Activated CD8-positive, alpha-beta memory T cell treated with anti-CD3 and anti-CD28 coated beads, Interleukin-2, amount 50 U/mL, for 48 hours (primary cell): ENCODE data around the gene ZNF699.
"Not testable (repeated sequence)": the region's sequence is repeated elsewhere in the genome, so short reads cannot be mapped to it uniquely, and the experiment has no call there.

Experiments used
- DNase-seq: peaks from one replicate; pipeline ENCODE4 v3.0.0-alpha.2; 2020

Gene ZNF699

DNA sequence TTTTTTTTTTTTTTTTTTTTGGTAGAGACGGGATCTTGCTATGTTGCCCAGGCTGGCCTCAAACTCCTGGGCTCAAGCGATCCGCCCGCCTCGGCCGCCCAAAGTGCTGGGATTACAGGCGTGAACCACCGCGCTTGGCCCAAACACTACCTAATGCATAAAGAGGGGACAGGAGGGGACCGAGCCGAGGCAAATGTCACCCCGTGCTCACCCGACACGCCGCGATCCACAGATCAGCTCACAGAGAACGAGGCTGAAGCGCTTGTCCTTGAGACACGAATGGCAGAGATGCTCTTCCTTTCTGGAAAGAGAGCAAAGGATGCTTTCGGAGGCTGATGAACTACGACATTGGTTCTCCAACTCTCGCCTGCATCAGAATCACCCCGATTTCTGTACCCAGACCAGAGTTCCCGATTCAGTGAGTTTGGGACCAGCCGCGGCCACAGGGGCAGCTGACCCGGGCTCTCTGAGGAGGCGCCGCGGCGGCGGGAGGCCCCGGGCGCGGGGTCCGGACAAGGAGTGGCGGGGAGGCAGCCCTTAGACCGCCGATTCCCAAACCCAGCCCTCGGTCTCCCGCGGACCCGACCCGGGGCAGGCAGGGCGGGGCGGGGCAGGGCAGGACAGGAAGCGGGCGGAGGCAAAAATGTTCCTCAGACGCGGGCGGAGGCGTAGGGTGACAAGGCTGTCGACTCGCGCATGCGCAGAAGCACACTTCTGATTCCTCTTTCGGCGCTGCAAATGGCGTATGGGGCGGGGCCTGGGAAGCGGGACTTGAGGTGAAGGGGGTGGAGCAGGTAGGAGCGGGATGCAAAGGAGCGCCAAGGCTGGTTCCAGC lies at the start of gene ZNF699:
TSS of gene ZNF699 (minus strand) at position 700 of the 835 bp plus-strand sequence. CDS start 4,719 bp downstream, outside the sequence.
- DNase-seq, result peak; percentile 97

DNA sequence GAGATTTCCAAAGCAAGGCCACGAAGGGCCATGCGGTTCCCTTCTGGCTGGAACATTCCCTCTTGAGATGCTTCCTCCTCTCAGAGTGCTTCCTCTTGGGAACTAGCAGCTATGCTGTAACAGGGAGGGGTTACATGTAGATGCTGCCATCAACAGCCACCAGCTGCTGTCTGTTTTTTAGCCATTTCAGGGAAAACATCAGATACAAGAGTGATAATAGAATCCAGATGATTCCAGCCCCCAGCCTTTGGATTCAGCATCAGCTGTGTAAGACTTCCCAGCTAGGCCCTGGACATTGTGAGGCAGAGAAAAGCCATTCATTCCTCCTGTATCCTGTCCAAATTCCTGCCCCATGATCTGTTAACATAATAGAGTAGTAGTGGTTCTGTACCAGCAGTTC lies 45.0 kb upstream of the ZNF699 start:
- no peak for DNase-seq

DNA sequence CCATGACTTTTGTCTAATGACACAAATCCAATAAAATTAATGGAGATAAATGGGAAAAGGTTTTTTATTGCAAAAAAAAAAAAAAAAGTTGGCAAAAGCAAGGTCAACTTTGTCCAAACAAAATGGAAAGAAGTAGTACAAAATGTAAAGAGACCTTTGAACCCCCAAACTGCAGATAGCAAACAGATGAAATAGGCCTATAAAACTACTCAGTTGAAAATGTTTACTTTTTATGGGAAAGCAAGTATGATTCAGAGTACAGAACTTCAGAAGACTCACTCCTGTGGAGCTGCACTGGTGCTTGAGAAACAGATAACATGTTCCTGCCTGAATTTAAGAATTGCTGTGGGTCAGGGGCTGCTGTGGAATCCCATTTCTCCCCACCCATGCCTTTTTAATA lies 43.4 kb upstream of the ZNF699 start:
- DNase-seq, result no peak

DNA sequence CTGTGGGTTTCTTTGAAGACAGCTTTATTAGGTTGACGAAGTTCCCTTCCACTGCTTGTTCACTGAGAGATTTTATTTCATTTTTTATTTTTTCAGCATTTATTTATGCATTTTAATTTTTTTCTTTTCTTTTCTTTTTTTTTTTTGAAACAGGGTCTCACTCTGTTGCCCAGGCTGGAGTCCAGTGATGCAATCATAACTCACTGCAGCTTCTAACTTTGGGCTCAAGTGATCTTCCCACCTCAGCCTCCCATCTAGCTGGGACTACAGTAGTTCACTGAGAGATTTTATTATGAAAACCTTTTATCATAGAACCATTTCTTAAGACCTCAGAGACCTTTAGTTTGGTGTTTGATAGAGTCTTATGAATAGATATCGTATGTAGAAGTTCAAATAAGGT lies 42.9 kb upstream of the ZNF699 start:
- DNase-seq, result no peak

DNA sequence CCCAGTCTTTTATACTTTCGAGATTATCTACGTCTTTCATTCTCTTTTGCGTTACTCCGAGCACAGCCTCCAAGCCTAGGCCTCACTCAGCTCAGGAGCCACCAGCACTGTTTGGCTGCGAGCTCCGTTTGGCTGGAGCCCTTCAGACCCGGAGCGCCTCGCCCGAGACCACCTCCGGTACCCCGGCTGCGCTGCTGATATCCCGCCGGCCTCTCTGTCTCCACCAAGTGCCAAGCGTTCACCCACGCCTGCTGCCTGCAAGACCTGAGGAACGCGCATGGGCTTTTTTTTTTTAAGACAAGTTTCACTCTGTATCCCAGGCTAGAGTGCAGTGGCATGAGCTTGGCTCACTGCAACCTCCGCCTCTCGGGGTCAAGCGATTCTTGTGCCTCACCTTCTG lies 39.0 kb upstream of the ZNF699 start:
- no peak for DNase-seq

DNA sequence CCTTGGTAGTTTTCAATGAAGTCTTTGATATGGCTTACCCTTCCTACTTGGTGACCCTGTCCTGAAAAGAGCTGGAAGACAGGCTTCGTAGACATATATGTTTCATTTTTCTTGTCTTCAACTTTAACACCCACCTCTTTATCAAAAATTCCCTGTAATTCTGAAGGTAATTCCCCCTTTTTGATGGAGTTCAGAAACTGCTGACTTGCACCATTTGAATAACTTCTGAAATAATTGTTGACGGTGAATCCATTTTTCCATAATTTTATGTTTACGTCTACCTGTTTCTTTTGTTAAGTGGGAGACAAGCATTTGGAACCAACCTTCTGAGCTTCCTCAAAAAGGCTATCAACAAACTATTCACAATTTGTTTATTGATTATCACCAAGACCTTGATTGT lies 38.6 kb upstream of the ZNF699 start:
- DNase-seq, result no peak

DNA sequence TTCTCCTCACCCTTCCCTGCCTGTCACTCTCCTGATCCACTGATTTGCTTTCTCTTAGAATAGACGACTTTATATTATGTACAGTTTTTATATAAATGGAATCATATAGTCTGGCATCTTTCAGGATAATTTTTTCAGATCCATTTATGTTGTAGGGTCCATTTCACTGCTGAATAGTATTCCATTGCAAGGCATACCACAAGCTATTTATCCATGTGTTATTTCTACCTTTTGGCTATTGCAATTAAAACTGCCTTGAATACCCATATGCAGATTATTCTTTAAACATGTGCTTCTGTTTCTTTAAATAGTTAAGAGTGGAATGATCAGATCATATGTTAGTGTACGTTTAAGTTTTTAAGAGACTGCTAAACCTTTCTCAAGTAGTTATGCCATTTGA lies 35.4 kb upstream of the ZNF699 start:
- DNase-seq, result no peak

DNA sequence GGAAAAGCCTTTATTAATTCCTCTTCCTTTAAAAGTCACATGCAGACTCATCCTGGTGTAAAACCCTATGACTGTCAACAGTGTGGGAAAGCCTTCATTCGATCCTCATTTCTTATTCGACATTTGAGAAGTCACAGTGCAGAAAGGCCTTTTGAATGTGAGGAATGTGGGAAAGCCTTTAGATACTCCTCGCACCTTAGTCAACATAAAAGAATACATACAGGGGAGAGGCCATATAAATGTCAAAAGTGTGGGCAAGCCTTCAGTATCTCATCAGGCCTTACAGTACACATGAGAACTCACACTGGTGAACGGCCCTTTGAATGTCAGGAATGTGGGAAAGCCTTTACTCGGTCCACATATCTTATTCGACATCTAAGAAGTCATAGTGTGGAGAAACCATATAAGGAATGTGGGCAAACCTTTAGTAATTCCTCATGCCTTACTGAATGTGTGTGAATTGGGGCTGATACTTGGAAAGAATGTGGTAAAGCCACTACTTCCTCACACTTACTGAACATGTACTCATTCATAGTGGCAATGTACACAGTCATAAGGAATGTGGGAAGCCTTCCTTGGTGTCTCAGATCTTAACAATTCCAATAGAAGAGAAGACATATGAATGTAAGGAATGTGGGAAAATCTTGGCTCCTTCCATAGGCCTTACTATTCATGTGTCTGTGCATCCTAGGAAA lies 33.1 kb upstream of the ZNF699 start:
- no peak for DNase-seq

DNA sequence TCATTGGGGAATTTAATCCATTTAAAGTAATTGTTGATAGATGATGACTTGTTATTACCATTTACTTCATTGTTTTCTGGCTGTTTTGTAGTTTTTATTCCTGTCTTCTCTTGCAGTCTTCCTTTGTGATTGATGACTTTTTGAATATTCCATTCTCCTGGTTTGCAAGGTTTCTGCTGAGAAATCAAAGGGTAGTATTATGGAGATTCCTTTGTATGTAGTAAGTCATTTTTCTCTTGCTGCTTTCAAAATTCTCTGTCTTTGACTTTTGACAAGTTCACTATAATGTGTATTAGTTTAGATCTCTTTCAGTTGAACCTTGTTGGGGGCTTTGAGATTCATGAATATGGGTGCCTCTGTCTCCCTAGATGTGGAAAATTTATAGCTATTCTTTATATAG lies 20.4 kb upstream of the ZNF699 start:
- DNase-seq, result no peak

DNA sequence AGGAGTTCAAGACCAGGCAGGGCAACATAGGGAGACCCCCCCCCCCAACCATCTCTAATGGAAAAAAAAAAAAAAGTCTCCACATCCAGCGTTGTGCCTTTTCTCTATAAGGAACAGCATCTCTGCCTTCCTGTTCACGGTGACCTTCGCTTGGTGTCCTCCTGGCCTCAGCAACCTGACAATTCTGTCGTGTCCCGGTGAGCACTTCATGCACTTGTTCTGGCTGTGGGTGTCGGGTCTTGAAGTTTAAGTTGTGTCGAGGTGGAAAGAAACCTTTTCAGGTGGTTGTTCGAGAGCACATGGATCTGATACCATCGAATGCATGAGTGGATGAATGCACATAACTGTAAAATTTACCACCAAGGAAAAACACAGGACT lies 14.9 kb upstream of the ZNF699 start:
- DNase-seq, result peak; percentile 58

DNA sequence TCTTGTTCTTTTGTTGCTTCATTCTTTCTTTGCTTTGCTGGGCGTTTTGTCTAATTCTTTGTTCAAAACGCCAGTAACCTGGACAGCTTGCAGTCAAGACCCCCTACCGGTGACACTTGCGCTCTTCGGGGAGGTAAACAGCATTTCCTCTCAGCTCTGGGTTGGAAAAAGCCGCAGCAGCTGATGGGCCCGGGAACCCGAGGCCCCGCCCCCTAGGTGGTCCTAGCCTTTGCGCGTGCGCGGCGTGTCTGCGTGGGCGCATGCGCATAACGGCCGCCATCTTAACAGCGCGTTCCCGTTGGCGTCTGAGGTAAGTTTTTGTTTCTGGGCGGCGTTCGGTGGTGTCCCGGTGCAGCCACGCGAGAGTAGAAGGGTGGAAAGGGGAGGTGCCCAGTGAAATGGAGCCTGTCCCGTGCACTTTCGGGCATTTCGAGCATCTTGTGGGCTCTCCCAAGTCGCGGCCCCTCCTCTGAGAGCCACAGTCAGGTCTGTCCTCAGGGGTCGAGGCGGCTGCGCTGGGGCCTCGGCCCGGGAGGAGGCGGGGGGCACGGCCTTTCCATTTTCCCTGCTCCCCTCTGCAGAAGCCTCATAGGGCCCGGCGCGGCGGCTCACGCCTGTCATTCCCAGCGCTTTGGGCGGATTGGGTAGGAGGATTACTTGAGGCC lies 14.4 kb upstream of the ZNF699 start, which contains the start of gene ZNF559:
TSS of gene ZNF559 (plus strand) at position 261 of the 665 bp plus-strand sequence. CDS start 14,371 bp downstream, outside the sequence.
- DNase-seq, result peak; percentile 99

DNA sequence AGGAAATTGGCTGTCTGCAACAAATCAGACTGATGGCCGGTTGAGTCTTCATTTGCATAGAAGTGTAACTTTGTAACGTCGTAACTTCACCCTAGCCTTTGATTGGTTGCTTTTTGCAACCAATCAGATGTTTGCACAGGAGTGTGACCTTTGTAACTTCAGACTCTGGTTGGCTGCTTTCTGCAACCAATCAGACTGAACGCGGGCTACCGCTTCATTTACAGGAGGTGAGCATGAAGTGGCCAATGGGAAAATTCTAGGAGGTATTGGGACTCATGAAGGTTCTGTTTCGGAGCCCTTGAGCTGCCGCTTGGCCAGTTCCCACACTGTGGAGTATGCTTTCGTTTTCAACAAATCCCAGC lies 13.9 kb upstream of the ZNF699 start:
- DNase-seq, result no peak

DNA sequence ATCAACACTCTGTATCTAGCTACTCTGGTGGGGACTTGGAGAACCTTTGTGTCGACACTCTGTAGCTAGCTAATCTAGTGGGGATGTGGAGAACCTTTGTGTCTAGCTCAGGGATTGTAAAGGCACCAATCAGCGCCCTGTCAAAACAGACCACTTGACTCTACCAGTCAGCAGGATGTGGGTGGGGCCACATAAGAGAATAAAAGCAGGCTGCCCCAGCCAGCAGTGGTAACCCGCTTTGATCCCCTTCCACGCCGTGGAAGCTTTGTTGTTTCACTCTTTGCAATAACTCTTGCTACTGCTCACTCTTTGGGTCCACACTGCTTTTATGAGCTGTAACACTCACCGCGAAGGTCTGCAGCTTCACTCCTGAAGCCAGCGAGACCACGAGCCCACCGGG lies 12.6 kb upstream of the ZNF699 start:
- not testable (repeated sequence) for DNase-seq

DNA sequence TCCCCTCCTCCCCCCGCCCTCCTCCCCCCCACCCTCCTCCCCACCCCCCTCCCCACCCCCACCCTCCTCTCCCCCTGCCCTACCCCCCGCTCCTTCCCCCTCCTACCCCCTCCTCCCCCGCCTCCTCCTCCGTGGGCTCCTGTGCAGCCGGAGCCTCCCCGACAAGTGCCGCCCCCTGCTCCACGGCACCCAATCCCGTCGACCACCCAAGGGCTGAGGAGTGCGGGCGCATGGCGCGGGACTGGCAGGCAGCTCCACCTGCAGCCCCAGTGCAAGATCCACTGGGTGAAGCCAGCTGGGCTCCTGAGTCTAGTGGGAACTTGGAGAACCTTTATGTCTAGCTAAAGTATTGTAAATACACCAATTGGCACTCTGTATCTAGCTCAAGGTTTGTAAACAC lies 12.1 kb upstream of the ZNF699 start:
- not testable (repeated sequence) for DNase-seq

DNA sequence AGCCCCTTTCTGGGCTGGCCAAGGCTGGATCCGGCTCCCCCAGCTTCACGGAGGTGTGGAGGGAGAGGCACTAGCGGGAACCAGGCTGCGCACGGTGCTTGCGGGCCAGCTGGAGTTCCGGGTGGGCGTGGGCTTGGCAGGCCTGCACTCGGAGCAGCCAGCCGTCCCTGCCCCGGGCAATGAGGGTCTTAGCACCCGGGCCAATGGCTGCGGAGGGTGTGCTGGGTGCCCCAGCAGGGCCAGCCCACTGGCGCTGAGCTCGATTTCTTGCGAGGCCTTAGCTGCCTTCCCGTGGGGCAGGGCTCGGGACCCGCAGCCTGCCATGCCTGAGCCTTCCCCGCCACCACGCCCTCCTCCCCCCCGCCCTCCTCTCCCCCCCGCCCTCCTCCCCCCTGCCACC lies 11.7 kb upstream of the ZNF699 start:
- DNase-seq, result no peak

DNA sequence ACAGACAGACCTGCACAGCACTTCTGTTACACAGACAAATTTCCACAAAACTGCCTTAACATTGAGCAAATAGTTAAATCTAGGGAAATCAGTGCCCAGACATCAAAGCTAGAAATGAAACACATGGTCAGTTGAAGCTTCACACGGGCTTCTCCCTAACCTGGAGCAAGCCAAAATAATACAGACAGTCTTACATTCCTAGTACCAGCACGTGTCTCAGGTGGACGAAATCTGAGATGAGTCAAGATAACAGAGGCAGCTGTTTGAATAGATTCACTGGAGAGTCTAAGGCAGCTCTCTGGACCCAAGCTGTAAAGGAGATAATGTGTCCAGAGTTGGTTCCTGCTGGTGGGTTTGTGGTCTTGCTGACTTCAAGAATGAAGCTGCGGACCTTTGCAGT lies 4.1 kb upstream of the ZNF699 start:
- no peak for DNase-seq

DNA sequence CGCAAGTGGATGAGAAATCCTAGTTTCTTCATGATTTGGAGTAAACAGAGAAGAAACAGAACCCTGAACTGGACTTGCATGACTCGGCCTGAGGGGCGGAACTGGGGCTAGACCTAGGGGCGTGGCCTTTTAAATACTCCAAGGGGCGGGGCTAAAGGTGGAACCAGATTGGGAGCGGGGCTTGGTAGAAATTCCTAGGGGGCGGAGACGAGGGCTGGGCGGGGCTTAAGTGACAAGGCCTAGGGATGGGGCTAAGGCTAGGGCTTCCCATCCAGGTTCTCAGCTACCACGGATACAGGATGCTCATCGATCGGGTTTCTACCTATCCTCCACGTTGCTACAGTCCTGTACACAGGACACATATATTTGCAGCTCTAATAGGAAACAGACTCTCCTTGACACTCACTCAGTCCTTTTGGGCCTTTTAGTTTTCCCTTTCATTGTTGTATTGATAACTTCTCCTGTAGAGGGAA lies 372 bp upstream of the ZNF699 start:
- DNase-seq, result no peak

DNA sequence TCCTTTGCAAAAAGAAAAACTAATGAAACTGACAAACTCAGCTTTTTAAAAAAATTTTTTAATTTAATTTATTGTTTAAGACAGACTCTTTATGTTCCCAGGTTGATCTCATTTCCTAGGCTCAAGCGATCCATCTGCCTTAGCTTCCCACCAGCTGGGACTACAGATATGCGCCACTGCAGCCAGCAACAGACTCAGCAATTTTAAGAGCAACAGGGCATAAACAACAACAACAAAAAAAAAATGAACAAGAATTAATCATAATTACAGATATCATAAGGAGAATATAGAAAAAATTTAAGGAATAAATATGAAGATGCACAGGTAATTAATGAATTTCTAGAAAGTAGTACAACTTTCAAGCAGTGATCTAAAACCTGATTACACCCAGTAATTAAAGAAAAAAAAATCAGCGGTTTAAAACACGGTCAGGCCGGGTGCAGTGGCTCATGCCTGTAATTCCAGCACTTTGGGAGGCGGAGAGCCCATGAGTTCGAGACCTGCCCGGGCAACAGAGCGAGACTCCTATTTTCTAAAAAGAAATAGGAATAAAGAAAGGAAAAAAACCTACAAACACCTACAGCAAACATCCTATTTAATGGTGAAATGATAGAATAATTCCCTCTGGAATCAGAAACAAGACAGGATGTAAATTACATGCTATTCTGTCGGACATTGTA lies 1.4 kb downstream of the ZNF699 start:
- DNase-seq, result no peak

DNA sequence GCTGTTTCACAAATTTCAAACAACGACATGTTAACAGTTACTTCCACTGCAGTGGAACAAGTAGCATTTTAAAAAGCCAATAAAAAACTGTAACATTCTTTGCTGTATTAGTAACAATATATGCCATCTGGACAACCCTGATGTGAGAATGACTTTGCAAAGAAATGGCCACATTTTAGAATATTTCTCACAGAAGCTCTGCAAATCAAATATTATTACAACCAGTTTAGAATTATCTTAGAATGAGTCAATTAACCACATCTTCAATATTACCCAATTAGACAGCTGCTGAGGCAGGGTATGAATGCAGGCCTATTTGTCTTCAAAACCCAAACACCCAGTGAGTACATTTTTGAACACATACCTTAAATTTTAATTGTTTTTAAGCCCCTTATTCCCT lies 3.2 kb downstream of the ZNF699 start:
- no peak for DNase-seq

DNA sequence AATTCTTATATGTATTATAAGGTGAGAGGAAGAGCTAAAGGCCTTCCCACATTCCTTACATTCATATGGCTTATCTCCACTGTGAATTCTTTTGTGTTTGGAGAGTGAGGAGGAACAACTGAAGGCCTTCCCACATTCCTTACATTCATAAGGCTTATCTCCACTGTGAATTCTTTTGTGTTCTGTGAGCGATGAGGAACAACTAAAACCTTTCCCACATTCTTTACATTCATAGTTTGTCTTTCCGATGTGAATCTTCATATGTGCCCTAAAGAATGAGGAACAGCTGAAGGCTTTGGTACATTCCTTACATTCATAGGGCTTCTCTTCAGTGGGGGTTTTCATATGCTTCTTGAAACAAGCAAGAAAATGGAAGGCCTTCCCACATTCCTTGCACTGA lies 13.3 kb downstream of the ZNF699 start:
- DNase-seq, result no peak

DNA sequence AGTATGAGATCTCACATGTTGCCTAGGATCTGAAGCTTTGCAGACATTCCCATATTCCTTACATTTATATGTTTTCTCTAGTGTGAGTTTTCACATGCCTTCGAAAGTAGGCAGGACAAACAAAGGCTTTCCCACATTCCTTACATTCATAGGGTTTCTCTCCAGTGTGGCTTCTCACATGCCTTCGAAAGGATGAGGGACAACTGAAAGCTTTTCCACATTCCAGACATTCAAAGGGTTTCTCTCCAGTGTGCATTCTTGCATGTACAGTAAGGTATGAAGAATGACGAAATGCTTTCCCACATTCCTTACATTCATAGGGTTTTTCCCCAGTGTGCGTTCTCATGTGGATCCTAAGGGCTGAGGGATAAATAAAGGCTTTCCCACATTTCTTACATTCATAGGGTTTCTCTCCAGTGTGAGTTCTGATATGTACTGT lies 14.2 kb downstream of the ZNF699 start:
- DNase-seq, result no peak

DNA sequence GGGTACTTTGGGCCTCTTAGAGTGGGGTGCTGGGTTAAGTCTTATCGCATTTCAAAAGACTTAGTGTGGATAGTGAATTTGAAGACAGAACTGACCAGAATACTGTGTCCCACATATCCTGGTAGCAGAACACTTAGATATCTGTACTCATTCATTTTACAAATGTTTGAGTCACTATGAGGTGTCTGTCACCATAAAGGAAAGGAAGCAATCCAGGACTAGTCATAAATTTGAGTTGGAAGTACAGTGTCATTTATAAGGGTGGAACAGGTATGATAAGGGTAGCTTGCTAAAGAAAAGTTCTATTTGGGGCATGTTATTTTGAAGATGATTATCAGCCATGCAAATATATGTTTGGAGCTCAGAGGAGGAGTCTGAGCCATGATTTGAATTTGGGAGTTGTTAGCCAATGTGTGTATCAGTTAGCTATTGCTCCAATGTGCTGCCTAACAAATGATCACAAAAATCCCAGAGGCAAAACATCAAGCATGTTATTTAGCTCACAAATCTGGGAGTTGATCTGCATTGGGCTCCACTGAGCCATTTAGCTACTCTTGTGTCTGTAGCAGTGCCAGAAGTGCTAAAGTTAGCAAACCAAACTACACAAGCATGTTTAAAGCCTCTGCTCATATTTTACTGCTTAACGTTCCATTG lies 20.3 kb downstream of the ZNF699 start:
- DNase-seq, result no peak

DNA sequence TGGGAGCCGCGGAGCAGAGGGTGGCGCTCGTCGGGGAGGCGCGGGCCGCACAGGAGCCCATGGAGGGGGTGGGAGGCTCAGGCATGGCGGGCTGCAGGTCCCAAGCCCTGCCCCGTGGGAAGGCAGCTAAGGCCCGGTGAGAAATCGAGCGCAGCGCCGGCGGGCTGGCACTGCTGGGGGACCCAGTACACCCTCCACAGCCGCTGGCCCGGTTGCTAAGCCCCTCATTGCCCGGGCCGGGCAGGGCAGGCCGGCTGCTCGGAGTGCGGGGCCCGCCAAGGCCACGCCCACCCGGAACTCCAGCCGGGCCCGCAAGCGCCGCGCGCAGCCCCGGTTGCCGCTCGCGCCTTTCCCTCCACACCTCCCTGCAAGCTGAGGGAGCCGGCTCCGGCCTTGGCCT lies 26.2 kb downstream of the ZNF699 start:
- DNase-seq, result peak; percentile 50
